ENCODE data around the gene SPDYE3.
"Not testable (repeated sequence)": the region's sequence is repeated elsewhere in the genome, so short reads cannot be mapped to it uniquely, and the experiment has no call there.

SPDYE3 gene, protein sequence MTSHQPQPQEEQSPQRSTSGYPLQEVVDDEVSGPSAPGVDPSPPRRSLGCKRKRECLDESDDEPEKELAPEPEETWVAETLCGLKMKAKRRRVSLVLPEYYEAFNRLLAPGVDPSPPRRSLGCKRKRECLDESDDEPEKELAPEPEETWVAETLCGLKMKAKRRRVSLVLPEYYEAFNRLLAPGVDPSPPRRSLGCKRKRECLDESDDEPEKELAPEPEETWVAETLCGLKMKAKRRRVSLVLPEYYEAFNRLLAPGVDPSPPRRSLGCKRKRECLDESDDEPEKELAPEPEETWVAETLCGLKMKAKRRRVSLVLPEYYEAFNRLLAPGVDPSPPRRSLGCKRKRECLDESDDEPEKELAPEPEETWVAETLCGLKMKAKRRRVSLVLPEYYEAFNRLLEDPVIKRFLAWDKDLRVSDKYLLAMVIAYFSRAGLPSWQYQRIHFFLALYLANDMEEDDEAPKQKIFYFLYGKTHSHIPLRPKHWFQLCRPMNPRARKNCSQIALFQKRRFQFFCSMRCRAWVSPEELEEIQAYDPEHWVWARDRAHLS

DNA sequence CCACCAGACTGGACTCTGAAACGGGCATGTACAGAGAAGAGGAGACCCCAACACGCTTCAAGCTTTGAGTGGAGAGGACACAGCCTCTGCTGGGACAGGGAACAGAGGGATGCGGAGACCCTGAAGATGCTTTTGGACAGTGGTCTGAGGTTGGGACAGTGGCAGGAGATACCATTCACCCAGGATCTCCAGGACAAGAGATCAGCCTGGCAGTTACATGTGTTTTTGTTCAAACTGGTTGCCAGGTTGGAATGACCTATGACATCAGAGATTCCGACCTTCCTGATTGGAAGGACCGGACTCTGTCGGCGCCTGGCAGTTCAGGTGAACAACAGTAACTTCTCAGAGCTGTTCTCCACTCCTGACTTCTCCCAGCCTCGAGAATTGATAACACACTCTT lies at the start of gene SPDYE3:
Gene SPDYE3 (plus strand): TSS at position 301 of the 400 bp plus-strand sequence. CDS start 184 bp downstream, outside the sequence.
- not testable (repeated sequence) for DNase-seq

DNA sequence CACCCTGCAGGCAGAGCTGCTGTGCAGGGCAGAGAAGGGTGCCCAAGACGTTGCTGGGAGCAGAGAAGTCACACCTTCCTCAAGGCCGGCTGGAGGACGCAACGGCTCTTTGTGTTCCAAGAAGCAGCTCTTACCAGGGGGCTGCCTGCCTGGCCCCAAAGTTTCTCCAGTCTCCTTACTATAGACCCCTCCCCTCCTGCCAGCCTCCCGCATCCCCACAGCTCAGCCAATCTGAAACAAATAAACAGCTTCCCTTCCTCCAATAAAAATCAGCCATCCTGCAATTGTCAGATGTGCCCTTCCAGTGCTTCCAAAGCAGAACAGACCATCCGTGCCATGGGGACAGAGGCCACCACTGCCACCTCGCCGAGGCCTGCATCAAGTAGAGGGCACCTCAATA lies 47.5 kb upstream of the SPDYE3 start:
- DNase-seq, result not testable (repeated sequence)

DNA sequence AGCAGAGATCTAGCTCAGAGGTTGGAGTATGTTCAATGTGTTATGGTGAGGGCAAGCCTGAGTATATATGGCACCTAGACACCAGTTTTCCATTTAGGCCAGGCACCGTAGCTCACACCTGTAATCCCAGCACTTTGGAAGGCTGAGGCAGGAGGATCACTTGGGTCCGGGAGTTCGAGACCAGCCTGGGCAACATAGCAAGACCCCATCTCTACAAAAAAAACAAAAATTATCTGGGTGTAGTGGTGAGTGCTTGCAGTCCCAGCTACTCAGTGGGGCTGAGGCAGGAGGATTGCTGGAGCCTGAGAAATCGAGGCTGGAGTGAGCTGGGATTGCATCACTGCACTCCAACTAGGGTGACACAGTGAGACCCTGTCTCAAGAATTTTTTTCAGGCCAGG lies 44.6 kb upstream of the SPDYE3 start:
- DNase-seq, result not testable (repeated sequence)

DNA sequence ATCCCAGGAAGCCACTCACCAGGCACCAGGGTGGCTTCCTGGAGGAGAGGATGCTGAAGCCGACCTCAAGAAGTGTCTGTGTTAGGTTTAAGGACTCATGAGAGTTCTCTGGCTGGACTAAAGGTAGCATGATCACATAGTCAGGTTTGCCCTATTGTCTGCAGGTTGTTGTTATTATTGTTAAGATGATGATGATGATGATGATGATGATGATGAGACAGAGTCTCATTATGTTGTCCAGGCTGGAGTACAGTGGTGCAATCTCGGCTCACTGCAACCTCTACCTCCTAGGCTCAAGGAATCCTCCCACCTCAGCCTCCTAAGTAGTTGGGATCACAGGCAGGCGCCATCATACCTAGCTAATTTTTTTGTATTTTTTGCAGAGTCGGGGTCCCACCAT lies 43.3 kb upstream of the SPDYE3 start:
- DNase-seq, result not testable (repeated sequence)

DNA sequence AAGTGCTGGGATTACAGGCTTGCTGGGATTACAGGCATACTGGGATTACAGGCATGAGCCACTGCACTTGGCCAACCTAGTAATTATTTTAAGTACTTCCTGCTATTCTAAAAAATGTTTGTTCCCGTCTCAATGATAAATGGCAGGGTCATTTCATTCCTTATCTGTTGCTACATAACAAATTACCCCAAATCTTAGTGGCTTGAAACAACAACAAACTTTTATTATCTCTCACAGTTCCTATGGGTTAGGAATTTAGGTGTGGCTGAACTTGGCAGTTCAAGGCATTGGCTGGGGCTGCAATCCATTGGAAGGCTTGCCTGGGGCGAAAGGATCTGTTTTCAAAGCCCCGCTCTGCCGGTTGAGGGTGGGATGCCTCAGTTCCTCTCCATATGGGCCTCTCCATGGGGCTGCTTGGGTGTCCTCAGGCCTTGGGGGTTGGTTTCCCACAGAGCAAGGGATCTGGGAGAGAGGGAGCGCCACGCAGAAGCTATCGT lies 42.8 kb upstream of the SPDYE3 start:
- DNase-seq, result peak; percentile 5

DNA sequence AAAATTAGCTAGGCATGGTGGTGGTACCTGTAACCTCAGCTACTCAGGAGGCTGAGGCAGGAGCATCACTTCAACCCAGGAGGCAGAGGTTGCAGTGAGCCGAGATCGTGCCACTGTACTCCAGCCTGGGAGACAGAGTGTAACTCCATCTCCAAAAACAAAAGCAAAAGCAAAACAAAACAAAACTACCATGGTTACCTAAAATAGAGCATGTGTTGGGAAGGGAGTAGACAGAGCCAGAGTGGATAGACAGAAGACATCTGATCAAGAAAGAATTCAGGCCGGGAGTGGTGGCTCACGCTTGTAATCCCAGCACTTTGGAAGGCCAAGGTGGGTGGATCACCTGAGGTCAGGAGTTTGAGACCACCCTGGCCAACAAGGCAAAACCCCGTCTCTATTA lies 41.7 kb upstream of the SPDYE3 start:
- not testable (repeated sequence) for DNase-seq

DNA sequence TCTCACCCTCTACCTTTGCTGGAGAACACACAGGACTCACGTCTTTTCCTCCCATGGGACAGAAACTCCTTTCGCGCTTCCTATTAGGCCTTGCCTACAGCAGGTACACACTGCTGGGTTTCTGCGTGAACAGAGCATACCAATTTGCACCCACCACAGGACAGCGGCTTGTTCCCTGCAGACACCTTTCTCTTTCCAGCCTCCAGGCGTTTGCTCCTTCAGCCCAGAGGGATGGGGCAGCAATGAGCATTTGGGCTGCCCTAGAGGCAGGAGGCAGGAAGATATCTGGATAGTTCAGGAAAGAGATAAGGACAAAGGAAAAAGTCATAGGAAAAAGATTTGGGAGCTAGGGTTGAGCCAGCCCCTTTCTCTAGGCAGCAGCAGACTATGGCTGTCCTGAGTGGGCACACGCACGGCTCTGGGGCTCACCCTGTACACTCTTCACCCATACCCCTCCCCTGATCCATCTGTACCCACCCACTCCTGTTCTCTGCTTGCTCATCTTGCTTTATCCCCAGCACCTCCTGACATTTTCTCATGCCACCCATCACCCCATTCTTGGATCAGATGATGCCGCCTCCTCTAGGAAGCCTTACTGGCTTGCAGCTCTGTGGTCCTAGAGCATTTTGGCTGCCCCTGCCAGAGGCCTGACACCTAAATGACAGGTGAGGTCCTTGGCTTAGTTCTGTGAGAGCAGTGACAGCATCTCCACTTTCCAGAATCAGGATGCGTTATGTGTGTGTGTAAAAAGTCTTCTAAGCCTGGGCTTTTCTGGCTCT lies 40.7 kb upstream of the SPDYE3 start:
- DNase-seq, result no peak

DNA sequence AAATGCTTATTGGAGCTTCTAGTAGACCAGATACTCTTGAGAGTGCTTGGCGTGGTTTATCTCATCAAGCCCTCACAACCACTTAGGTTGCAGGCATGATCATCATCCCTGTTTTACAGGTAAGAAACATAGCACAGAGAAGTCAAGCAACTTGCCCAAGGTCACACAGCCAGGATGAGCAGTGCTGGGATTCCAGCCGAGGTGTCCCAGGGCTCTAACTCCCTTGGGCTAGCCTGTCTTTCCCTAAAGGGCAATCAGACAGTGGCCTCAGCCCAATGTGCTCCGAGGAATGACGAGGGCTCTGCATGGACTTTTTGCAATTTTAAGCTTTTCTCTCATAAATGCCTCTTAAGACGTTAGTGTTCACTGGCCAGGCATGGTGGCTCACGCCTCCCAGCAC lies 39.9 kb upstream of the SPDYE3 start:
- DNase-seq, result no peak

DNA sequence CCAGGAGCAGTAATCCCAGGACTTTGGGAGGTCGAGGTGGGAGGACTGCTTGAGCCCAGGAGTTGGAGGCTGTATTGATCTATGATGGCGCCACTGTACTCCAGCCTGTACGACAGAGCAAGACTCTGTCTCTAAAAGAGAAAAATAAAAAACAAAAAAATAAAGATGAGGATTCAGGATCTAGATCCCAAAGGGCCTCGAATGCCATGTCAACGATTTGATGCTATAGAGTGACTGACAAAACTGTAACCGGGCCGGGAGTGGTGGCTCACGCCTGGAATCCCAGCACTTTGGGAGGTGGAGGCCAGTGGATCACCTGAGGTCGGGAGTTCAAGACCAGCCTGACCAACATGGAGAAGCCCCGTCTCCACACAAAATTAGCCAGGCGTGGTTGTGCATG lies 38.6 kb upstream of the SPDYE3 start:
- DNase-seq, result not testable (repeated sequence)

DNA sequence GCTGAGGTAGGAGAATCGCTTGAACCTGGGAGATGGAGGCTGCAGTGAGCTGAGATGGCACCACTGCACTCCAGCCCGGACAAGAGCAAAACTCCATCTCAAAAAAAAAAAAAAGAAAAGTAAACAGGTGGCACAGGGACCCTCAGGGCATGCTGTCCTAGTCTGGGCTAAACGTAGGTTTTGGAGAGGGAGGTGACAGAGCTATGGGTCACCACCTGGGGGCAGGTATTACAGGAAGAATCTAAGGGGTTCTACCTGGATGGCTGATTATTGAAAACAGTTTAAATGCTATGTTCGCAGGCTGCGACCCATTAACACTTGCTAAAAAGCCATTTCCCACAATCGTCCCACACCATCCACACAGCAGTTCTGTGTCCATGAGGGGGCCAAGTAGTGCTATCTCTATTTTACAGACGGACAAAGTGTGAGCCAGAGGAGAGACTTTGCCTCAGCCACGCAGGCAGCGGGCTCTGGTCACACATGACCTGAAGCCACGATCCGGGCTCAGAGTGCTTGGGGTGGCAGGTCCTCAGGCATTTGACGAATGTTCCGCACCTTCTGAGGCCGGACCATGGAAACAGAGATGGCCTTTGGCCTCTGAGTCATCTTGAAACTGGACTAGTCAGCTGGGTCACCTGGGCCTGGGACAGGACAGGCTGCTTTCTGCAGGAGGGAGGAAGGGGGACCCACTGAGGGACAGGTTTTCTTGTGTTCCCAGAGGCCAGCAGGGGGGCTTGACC lies 38.0 kb upstream of the SPDYE3 start:
- DNase-seq, result not testable (repeated sequence)

DNA sequence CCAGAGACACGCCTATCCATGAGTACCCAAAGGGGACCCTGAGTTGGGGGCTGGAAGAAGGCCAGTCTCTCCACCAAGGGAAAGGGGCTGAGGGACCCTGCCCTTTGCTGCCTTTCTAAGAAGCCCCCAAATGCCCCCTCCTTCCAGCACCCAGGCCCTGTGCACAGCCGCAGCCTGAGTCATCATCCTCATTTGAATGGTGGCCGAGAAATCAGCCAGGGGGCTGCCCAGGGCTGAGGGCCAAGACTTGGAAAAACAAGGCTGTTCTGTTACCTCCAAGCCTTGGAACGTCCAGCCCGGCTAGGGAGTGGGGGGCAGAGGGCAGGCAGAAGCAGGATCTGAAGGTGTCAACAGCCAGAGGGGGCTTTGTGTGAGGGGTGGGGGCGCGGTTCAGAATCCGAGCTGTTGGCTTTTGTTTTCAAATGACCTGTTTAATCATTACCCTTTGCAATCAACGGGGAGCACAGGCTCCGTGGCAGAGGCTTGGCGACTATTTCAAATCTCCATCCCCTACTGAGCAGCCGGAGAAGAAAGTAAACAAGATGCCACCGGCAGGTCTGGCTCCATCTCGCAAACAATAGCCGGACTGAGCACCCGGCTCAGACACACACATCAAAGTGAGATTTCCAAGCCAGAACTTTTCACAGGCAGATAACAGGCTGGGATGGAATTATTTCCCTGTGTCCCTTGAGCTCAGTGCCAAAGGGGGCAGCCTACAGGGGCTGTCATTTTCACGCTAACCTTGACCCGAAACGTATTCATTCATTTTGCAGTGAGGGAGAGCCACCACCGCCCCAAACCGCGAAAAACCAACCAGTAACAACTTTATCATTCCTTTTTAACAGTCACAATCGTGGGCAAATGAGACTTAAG lies 37.2 kb upstream of the SPDYE3 start:
- DNase-seq, result not testable (repeated sequence)

DNA sequence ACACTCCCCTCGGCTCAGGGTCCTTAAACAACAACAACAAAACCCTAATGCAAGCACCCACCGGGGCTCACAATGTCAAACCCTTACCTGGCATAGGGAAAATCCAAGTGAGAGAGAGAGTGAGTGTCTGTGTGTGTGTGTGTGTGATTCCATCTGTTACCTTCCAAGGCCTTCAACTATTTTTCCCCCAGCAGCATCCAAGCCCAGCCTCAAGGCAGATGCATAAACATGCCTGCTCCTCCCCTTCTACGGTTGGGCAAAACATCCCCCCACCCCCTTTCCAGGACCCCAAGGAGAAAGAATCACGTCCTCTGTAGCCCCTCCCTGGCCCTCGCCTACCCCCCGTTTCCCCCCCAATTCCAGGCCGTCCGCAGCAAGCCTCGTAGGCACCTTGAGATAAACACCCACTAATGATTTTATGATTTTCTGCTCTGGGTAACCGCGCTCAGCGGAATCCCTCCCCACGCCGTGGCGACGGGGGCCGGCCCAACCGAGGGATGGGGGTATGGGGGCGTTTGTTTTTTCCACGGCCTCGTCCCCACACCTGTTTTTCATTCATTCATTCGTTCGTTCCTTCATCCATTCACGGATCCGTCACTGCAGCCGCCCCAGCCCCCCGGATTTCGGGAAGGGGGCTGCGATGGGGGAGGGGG lies 36.4 kb upstream of the SPDYE3 start:
- DNase-seq, result not testable (repeated sequence)

DNA sequence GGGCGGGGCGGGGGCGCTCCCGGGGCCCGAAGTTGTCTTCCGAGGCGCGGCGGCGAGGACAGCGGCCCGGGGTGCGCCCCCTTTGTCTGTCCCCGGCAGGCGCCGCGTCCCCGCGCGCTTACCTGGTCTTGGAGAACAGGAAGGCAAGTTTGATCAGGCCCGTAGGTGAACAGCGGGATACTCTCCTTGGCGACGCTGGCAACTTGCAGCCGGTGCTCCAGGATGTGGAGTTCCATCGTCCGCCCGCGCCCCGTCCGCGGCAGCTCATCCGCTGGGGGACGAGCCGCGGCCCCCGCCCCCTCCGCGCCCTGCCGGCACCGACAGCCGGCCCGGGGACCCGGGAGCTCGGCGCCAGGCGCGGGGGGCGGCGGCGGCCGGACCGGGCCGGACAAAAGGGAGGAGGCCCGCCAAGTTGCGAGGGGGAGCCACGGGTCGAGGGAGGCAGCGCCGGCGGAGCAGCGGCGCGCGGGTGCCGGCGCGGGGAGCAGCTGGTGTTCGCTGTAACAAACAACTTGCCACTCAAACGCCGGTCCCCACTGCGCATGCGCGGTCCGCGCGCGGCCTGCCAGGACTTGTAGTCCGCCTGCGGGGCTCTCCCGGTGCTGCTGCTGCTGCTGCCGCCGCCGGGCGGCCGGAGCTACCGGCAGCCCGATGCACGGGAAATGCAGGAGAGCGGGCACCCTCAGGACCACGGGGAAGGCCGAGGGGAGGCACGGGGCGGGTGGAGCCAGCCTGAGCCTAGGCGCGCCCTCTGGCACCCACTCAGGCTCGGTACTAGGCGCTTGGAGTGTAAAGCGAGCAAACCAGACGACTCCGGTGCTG lies 35.6 kb upstream of the SPDYE3 start:
- DNase-seq, result peak; percentile 94

DNA sequence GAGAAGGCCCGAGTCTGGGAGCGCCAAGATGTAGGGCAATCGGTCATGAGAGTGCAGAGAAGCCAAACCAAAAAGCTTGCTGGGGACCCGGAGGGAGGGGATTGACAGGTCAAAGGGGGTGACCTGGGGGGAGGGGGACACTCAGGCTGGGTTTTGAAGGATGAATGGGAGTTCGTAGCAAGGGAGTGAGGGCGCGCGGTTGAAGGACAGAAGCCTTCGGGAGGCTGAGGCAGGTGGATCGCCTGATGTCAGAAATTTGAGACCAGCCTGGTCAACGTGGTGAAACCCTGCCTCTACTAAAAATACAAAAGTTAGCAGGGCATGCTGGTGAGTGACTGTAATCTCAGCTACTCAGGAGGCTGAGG lies 35.0 kb upstream of the SPDYE3 start:
- DNase-seq, result not testable (repeated sequence)

DNA sequence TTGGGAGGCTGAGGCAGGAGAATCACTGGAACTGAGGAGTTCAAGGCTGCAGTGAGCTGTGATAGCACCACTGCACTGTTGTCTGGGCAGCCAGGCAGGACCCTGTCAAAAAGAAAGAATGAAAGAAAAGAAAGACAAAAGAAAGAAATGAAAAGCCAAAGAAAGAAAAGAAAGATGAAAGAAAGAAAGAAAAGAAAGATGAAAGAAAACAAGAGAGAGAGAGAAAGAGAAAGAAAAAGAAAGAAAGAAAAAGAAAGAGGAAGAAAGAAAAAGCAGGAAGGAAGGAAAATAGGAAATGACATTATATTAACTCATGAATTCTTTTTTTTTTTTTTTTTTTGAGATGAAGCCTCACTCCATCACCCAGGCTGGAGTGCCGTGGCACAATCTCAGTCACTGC lies 32.4 kb upstream of the SPDYE3 start:
- DNase-seq, result no peak

DNA sequence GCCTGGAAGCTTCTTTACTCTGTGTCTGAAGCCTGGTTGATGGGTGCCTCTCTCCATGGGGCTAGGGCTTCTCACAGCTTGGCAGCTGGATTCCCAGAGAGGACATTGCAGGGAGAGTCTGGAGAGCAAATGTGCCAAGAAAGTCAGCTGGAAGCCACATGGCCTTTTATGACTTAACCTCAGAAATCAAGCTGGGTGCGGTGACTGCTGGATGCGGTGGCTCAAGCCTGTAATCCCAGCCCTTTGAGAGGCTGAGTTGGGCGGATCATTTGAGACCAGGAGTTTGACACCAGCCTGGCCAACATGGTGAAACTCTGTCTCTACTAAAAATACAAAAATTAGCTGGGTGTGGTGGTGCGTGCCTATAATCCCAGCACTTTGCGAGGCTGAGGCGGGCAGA lies 31.4 kb upstream of the SPDYE3 start:
- DNase-seq, result not testable (repeated sequence)

DNA sequence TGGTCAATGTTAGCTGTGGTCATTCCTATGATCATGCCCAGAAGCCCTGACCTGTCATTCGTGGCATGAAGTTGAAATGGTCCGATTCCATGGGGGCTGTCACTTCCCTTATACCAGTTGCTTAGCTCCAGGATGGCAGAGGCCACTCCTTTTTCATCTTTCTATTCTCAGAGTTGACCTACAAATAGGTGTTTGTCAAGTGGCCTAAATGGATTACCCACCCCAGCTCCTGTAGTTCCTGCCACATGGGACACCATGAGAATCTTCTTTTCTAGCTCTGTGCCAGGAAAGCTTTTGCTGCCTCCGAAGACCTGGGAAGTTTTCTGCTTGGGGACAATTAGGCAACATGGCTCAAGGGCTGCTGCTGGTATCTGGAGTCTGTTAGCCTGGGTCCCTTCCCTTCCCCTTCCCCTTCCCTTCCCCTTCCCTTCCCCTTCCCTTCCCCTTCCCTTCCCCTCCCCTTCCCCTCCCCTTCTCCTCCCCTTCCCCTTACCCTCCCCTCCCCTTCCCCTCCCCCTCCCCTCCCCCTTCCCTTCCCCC lies 25.4 kb upstream of the SPDYE3 start:
- DNase-seq, result not testable (repeated sequence)

DNA sequence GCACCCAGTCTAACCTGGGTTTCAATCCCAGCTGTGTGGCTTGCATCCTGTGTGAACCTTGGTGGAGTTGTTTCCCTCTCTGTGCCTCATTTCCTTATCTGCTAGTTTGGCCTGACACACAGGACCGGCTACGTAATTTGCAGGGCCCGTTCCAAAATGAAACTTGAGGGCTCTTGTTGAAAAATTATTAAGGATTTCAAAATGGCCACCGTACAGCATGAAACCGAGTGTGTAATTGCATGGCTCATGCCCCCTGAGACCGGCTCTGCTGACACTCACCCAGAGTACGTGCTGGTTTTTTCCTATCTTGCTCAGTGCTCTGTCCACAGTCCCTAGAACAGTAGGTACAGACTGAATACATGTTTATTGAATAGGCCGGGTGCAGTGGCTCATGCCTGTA lies 24.4 kb upstream of the SPDYE3 start:
- DNase-seq, result not testable (repeated sequence)

DNA sequence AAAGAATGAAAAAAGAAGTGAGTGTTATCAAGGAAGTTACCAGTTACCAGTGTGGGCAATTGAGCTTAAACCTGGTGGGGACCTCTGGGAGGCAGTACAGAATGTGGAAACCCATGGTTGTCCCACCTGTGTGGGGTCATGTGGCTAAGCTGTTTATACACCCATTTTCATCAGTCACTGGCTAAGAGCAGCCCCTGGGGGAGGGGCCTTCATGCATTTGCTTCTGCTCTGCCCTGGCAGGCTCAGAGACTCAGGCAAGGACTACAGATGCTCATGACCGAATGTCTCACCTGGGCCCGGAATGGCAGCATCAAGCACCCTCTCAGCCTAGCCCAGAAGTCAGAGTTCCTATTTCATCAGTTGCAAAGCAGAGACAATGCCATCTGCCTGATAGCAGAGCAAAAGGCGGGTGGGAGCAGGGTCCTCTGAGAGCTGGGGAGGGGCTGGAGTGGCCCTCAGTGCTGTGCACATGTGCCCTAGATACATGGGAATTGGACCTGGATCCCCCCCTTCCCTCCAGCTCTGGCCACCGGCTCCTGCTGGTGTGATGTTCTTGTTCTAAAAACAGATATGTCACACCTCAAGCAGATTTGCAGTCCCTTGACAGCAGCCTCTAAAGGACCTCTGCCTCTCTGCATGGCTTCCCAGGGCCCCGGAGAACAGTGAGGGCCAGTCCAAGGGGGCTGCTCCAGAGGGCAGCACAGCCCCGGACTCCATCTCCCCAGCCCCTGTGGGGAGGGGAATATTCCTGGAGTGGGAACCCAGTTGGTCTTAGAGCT lies 20.1 kb upstream of the SPDYE3 start:
- not testable (repeated sequence) for DNase-seq
